Measurements from ENCODE around the gene RNF220. TPM values are rescaled to one million over a fixed set of nuclear protein-coding genes. Genes with fewer than 3 reads are reported as not detected.

RNF220 gene
- total and polyA plus RNA-seq, 7 donors = 49.5 to 122 (median 82.8) TPM

DNA sequence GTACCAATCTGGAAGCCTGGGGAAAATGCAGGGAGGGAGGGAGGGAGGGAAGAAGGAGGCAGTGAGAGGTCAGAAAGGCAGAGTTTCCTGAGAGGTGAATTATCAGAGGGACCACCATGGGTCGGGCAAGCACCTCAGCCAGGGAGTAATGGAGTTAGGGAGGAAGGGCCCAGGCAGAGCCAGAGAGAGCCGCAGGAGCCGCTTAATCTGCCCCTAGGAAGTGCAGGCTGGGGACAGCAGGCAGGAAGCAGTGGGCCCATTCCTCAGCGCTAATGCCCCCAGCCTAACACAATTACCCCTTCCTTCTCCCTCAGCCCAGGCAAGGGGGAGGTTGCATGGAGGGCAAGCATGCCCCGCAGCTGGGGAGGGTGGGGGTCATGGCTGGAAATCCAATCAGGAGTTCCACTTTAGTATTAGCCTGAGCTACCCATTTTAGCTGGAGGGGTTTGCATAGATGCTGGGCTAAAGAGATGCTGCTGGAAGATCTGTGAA lies 160.2 kb downstream of the RNF220 start:
- H3K4me1 ChIP-seq = no peaks in the 10 kb centered on the region
- no peak for TF ChIP-seq EP300 (IDR thresholded peaks at IDR 0.05)
- TF ChIP-seq POLR2AphosphoS5 (IDR thresholded peaks at IDR 0.05) = no peak
- no peak for TF ChIP-seq POLR2A (IDR thresholded peaks at IDR 0.05)
- TF ChIP-seq, protein P1, sequence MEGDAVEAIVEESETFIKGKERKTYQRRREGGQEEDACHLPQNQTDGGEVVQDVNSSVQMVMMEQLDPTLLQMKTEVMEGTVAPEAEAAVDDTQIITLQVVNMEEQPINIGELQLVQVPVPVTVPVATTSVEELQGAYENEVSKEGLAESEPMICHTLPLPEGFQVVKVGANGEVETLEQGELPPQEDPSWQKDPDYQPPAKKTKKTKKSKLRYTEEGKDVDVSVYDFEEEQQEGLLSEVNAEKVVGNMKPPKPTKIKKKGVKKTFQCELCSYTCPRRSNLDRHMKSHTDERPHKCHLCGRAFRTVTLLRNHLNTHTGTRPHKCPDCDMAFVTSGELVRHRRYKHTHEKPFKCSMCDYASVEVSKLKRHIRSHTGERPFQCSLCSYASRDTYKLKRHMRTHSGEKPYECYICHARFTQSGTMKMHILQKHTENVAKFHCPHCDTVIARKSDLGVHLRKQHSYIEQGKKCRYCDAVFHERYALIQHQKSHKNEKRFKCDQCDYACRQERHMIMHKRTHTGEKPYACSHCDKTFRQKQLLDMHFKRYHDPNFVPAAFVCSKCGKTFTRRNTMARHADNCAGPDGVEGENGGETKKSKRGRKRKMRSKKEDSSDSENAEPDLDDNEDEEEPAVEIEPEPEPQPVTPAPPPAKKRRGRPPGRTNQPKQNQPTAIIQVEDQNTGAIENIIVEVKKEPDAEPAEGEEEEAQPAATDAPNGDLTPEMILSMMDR (IDR thresholded peaks at IDR 0.05) = no peak
- H3K4me3 ChIP-seq = no peak overlapping the region
- no peak overlapping the region for H3K27ac ChIP-seq
- no peak for DNase-seq
- 81 to 84% methylated on average over 5 of the region's 5 CpGs for WGBS, 2 donors
- peaks cover 0 to 20% (median 0%) of the 10 kb centered on the region in 3 donors for H3K27me3 ChIP-seq
- no peaks in the 10 kb centered on the region for H3K36me3 ChIP-seq
- H3K9me3 ChIP-seq = no peaks in the 10 kb centered on the region
- intact Hi-C loops (cut with DNase I) = no loop called here

DNA sequence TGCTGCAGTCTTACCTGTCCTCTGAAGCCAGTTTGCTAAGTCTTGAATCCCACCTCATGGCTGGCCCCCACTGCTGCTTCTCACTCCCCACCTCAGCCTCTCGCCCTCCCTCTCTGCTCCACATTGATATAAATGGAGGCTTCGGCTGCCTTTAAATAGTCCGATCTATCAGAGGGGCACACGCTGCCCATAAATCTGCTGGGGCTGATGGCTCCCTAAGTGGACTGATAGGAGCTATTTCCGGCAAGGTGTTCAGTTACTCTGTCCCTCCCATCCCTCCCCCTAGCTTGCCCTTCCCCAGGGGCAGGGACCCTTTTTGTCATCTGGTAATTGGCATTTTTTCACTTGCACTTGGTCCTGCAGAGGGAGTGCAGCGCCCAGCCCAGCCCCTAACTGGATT lies 160.8 kb downstream of the RNF220 start:
- no peaks in the 10 kb centered on the region for H3K4me1 ChIP-seq
- no peak overlapping the region for H3K4me3 ChIP-seq
- no peaks in the 10 kb centered on the region for H3K9me3 ChIP-seq
- 85 to 86% methylated on average over 6 of the region's 6 CpGs for WGBS, 2 donors
- no peaks in the 10 kb centered on the region for H3K36me3 ChIP-seq
- intact Hi-C loops (cut with DNase I) = no loop called here
- H3K27me3 ChIP-seq = peaks cover 0 to 16% (median 0%) of the 10 kb centered on the region in 3 donors
- no peak for TF ChIP-seq POLR2AphosphoS5 (IDR thresholded peaks at IDR 0.05)
- TF ChIP-seq, protein P1 (IDR thresholded peaks at IDR 0.05) = no peak
- TF ChIP-seq EP300 (IDR thresholded peaks at IDR 0.05) = no peak
- TF ChIP-seq POLR2A (IDR thresholded peaks at IDR 0.05) = no peak
- no peak overlapping the region for H3K27ac ChIP-seq
- DNase-seq = no peak

DNA sequence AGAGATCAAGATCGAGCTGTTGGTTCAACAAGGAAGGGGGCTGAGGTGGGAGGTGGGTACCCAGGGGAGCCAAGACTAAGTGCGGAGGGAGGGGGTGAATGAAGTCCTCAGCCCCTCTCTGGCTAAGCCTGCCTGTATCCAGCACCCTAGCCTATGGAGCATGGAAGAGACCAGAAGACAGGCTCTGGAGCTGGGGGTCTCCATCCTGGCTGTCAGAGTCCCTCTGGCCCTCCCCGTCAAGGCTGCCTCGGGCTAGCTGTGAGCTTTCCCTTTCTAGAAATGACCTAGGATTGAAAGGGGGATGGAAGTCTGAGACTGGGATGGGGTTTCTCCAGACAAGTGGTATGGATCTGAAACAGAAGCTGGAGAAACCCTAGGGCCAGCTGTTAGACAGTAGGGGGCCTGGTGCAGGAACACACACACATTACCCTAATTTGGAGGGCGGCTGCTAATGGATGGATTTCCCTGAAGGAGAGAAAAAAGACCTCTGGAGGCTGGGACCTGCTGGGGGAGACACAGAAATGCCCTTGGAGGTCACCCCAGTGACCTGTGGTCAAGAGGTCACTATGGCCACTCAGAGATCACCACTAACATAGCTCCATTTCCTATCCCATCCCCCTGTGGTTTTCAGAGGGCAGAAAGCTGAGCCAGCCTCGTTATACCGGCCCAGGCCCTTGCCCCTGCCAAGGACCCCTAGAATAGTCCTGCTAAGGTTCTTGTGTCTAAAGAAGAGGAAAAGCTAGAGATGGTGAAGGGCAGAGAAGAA lies 161.4 kb downstream of the RNF220 start:
- Histone ChIP-seq H3K4me1 (no peaks in the 10 kb centered on the region), H3K27ac (no peak overlapping the region), H3K4me3 (no peak overlapping the region), H3K36me3 (no peaks in the 10 kb centered on the region), H3K27me3 (peaks cover 0 to 16% (median 0%) of the 10 kb centered on the region in 3 donors), H3K9me3 (no peaks in the 10 kb centered on the region)
- intact Hi-C loops (cut with DNase I) = no loop called here
- WGBS, 2 donors = 80 to 84% methylated on average over 7 of the region's 7 CpGs
- TF ChIP-seq, protein P1 (IDR thresholded peaks at IDR 0.05) = no peak
- TF ChIP-seq EP300 (IDR thresholded peaks at IDR 0.05) (no peak), POLR2AphosphoS5 (IDR thresholded peaks at IDR 0.05) (no peak), POLR2A (IDR thresholded peaks at IDR 0.05) (no peak)
- DNase-seq = no peak

DNA sequence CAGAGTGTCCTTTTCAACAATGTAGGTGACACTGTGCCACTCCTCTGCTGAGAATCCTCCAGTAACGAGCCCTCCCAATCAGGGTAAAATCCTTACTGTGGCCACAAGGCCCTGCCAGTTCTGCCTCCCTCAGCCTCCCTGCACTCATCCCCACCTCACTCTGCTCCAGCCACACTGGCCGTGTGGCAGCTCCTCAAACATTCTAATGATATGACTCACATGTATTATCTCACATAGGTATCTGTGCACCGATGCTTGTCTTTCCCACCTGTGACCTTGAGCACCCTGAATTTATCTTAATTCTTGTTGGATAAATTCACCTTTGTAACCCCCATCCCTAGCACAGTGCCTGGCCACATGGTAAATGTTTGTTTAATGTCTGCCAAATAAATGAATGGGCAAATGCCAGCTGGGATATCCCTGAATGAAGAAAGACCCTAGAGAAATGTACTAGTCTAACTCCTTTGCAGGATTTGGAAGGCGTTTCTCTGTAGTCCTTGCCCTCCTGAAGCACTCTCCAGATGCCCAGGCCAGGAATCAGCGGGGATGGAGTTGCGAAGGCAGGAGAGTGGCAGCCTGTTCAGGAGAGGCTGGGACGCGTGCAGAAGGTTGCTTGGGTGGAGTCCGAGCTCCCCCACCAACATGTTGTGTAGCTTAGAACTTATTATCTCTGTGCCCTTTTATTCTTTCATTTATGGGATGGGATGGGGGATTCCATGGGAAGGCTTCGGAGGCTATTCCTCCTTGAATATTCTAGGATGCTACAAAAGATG lies 163.3 kb downstream of the RNF220 start:
- Histone ChIP-seq H3K4me1 (no peaks in the 10 kb centered on the region), H3K36me3 (no peaks in the 10 kb centered on the region), H3K4me3 (no peak overlapping the region), H3K9me3 (no peaks in the 10 kb centered on the region), H3K27ac (no peak overlapping the region), H3K27me3 (peaks cover 0 to 16% (median 0%) of the 10 kb centered on the region in 3 donors)
- WGBS, 2 donors = 61 to 83% methylated on average over 10 of the region's 10 CpGs
- no peak for DNase-seq
- intact Hi-C loops (cut with DNase I) = no loop called here
- TF ChIP-seq, protein P1 (IDR thresholded peaks at IDR 0.05) = no peak
- no peak for TF ChIP-seq POLR2A (IDR thresholded peaks at IDR 0.05)
- no peak for TF ChIP-seq POLR2AphosphoS5 (IDR thresholded peaks at IDR 0.05)
- no peak for TF ChIP-seq EP300 (IDR thresholded peaks at IDR 0.05)
